Measurements from ENCODE around the gene TGM6. TPM values are rescaled to one million over a fixed set of nuclear protein-coding genes. Genes with fewer than 3 reads are reported as not detected.

TGM6 gene
- total RNA-seq: not detected in 2 replicates

DNA sequence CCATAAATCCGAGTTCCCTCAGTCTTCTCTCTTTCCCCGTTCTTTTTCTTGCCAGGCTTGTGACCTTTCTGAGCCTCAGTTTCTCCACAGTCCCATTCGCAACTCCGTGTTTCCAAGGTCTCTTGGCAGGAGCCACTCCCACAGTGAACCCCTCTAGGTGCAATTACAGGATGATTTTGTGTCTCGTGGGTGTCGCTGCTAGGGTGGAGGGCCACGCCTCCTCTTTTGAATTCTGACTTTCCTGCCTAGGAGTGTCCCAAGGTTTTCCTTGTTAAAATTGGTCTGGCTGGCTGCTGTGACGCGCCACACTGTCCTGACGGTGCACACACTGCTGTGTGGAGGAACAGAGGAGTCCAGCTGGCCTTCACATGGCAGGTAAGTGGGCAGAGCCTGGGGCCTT, at the start of gene TGM6:
Gene TGM6 (plus strand): TSS at position 301 of the 400 bp plus-strand sequence. CDS start 68 bp downstream, at position 369.

GRCh38 chr20:2470423-2471193, 89.9 kb downstream of the TGM6 start, which contains the start of gene SNRPB:
Gene SNRPB, minus strand, starts transcription at chr20:2470789. Its CDS starts 99 bp downstream, at chr20:2470690.

Other genes starting within 250 kb of the TGM6 start
- gene TGM3, start 84.9 kb upstream of the TGM6 start, total RNA-seq: not detected in 2 replicates
- 76.1 and 97.9 TPM in 2 replicates for gene SNRPB, start 89.9 kb downstream of the TGM6 start, total RNA-seq
- gene ZNF343, start 128.0 kb downstream of the TGM6 start, total RNA-seq: 9.5 and 11.9 TPM in 2 replicates
- not detected in 2 replicates for gene TMC2, start 155.7 kb downstream of the TGM6 start, total RNA-seq

Measured in aortic smooth muscle cell (primary cell).